BJ (cell line): ENCODE results near the gene HSPA1L. TPM values are rescaled to one million over a fixed set of nuclear protein-coding genes. Genes with fewer than 3 reads are reported as not detected.
A peak's percentile ranks its signal among the peaks of the same experiment; 100 is the strongest.

Experiments used
- CTCF ChIA-PET: fragments of 350-600 bp; formaldehyde crosslinking; extraction: SDS; loops from one replicate; lab custom pipeline; 2021; ENCODE audit warnings: antibody characterized with exemption, inconsistent platforms; lab: Yijun Ruan, JAX
- POLR2A ChIA-PET: fragments of 300-600 bp; sonication (Branson Sonifier 250); formaldehyde crosslinking; extraction: SDS; loops from one replicate; lab custom pipeline; 2021; ENCODE audit warnings: antibody characterized with exemption; lab: Charles Lee
- DNase-seq: peaks from one replicate; pipeline ENCODE4 v3.0.0-alpha.2; 2011; ENCODE audit warnings: low read depth
- H3K27me3 ChIP-seq: 2 replicates; pipeline ENCODE4 v1.6.0; 2011; ENCODE audit warnings: low read length; ENCODE audit not compliant: control insufficient read depth, insufficient read depth
- H3K36me3 ChIP-seq: 2 replicates; pipeline ENCODE4 v1.5.1; 2011; ENCODE audit warnings: low read length; ENCODE audit not compliant: control insufficient read depth, insufficient read depth
- H3K4me3 ChIP-seq: 2 replicates; pipeline ENCODE4 v1.5.1; 2011; ENCODE audit warnings: low read depth, mild to moderate bottlenecking, control low read depth, low read length
- CTCF ChIP-seq: IDR thresholded peaks from 2 replicates; pipeline ENCODE4 v1.5.1; 2011; ENCODE audit warnings: low read depth, mild to moderate bottlenecking, control low read depth, inconsistent platforms, low read length, moderate library complexity; ENCODE audit not compliant: insufficient read depth
- polyA plus RNA-seq: library from polyadenylated mRNA; depleted of rRNA; stranded (reverse); fragments of >200 nt; gene quantifications from 2 replicates; pipeline ENCODE4 v1.2.3, GENCODE V29; 2011

HSPA1L gene
- polyA plus RNA-seq, 1 experiment, result 0.90 TPM

- DNase-seq, result no peak
- TF ChIP-seq CTCF, result no peak
- H3K4me3 ChIP-seq, result no peak overlapping the region
- H3K27me3 ChIP-seq, result no peaks in the 10 kb centered on the region
- ChIA-PET POLR2A (no interaction called here), CTCF (interaction anchor here (1.0 to 2.0 kb wide), 6 partner anchors 16 to 229 kb away, joined by 3 to 6 read pairs (median 3); partner anchors contain the start of genes ATP6V1G2, MSH5 and NEU1)
- peaks cover 10% of the 10 kb centered on the region for H3K36me3 ChIP-seq
Observed at GRCh38 chr6:31775184-31775583, 39.9 kb downstream of the HSPA1L start.

- H3K27me3 ChIP-seq, result no peaks in the 10 kb centered on the region
- no peak for TF ChIP-seq CTCF
- ChIA-PET POLR2A (no interaction called here), CTCF (interaction anchor here (1.0 to 3.3 kb wide), 8 partner anchors 19 to 181 kb away, joined by 3 to 19 read pairs (median 4); partner anchors contain the start of genes HSPA1B and LY6G6F)
- no peak for DNase-seq
- no peaks in the 10 kb centered on the region for H3K36me3 ChIP-seq
- no peak overlapping the region for H3K4me3 ChIP-seq
Observed at GRCh38 chr6:31771992-31772358, 43.1 kb downstream of the HSPA1L start.

- CTCF ChIA-PET, result interaction anchor here (0.6 to 3.3 kb wide), 16 partner anchors 20 to 1311 kb away, joined by 3 to 35 read pairs (median 9); partner anchors contain the start of genes ABHD16A, CLIC1, DDAH2 and HSPA1A
- POLR2A ChIA-PET, result no interaction called here
Observed at GRCh38 chr6:31770860-31771259, 44.2 kb downstream of the HSPA1L start.

GRCh38 chr6:31769684-31770371 is 45.3 kb downstream of the HSPA1L start:
- H3K27me3 ChIP-seq, result no peaks in the 10 kb centered on the region
- peak; percentile 91 for TF ChIP-seq CTCF
- no peak for DNase-seq
- H3K36me3 ChIP-seq, result no peaks in the 10 kb centered on the region
- ChIA-PET CTCF (interaction anchor here (0.5 to 3.3 kb wide), 28 partner anchors 10 to 109 kb away, joined by 3 to 35 read pairs (median 6); partner anchors contain the start of genes C6orf47, CLIC1, DDAH2 and HSPA1A), POLR2A (interaction anchor here (0.6 to 0.7 kb wide), 2 partner anchors 33 to 64 kb away, joined by 3 read pairs; no protein-coding TSS in a partner anchor)
- H3K4me3 ChIP-seq, result no peak overlapping the region

More at GRCh38 chr6:31770860-31771259, 44.2 kb downstream of the HSPA1L start:
- Histone ChIP-seq H3K36me3 (no peaks in the 10 kb centered on the region), H3K27me3 (no peaks in the 10 kb centered on the region), H3K4me3 (no peak overlapping the region)
- TF ChIP-seq CTCF, result no peak
- DNase-seq, result no peak
